Nephron (organoid): Measurements from ENCODE around the gene CSGALNACT2.
A peak's percentile ranks its signal among the peaks of the same experiment; 100 is the strongest.

ENCODE experiments used
- H3K27ac Mint-ChIP-seq, 3 experiments: 2 replicates each; pipeline ENCODE4 v1.8.0; 2020; ENCODE audit warnings: mixed read lengths in 3 of 3, mild to moderate bottlenecking in 2 of 3, moderate library complexity in 1 of 3
- H3K27me3 Mint-ChIP-seq: 2 replicates; pipeline ENCODE4 v1.8.0; 2021; ENCODE audit warnings: low read depth, mild to moderate bottlenecking, moderate library complexity, mixed read lengths
- H3K36me3 Mint-ChIP-seq: 2 replicates; pipeline ENCODE4 v1.8.0; 2020; ENCODE audit warnings: low read depth, mixed read lengths
- H3K4me1 Mint-ChIP-seq: 2 replicates; pipeline ENCODE4 v1.8.0; 2020; ENCODE audit warnings: mixed read lengths
- H3K4me3 Mint-ChIP-seq, 3 experiments: 2 replicates each; pipeline ENCODE4 v1.8.0; 2020; ENCODE audit warnings: mild to moderate bottlenecking in 3 of 3, mixed read lengths in 3 of 3, moderate library complexity in 2 of 3
- H3K9me3 Mint-ChIP-seq: 2 replicates; pipeline ENCODE4 v1.8.0; 2020; ENCODE audit warnings: mixed read lengths
- TF ChIP-seq, protein P1 (sequence below), 3 experiments: fragments of 200-600 bp; sonication (generic); IDR thresholded peaks; one replicate each; pipeline ENCODE4 v1.5.0; 2021; ENCODE audit warnings: antibody characterized with exemption in 3 of 3; ENCODE audit not compliant: unreplicated experiment in 3 of 3

CSGALNACT2 gene

DNA sequence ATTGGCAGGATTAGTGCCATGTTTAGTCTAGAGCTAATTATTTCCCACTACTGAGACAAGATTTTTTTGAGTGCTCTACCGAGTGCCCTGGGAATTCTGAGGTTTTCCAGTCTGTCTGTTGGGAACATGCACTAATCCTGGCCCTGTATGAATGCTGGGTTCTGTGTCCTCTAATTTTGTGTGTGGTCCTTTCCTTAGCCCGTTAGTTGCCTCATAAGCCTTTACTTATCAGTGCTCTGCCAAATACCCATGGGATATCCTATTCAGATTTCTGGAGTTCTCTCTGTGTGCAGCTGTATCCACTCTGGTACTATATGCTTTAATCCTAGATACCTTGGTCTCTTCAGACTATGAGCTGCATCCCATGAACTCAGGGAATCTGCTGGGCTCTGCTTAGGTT lies 13.1 kb downstream of the CSGALNACT2 start:
- Mint-ChIP-seq H3K4me3 (no peak overlapping the region), H3K9me3 (peaks cover 26% of the 10 kb centered on the region), H3K4me1 (peaks cover 27% of the 10 kb centered on the region), H3K36me3 (peaks cover 19% of the 10 kb centered on the region), H3K27me3 (no peaks in the 10 kb centered on the region), H3K27ac (no peak overlapping the region)
- TF ChIP-seq, protein P1, sequence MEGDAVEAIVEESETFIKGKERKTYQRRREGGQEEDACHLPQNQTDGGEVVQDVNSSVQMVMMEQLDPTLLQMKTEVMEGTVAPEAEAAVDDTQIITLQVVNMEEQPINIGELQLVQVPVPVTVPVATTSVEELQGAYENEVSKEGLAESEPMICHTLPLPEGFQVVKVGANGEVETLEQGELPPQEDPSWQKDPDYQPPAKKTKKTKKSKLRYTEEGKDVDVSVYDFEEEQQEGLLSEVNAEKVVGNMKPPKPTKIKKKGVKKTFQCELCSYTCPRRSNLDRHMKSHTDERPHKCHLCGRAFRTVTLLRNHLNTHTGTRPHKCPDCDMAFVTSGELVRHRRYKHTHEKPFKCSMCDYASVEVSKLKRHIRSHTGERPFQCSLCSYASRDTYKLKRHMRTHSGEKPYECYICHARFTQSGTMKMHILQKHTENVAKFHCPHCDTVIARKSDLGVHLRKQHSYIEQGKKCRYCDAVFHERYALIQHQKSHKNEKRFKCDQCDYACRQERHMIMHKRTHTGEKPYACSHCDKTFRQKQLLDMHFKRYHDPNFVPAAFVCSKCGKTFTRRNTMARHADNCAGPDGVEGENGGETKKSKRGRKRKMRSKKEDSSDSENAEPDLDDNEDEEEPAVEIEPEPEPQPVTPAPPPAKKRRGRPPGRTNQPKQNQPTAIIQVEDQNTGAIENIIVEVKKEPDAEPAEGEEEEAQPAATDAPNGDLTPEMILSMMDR (IDR thresholded peaks at IDR 0.05; ENCODE audit: unreplicated experiment in 3 of 3), result no peak

DNA sequence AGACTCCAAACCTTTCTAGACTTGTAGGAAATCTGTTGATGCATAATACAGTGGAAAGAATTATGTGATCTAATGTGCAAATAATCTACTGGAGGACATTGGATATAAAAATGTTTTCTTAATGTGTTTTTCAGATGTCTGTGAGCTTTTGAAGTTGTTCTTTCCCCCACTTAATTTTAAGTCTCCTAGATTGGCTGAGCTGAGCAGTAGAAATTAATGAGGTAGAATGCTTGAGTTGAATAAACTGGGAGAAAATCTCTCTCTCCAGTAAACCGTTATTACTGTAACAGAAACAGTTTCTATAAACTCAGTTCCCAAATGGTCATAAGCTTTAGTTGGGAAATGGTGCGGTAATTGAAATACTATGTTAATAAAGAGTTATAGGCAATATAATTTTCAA lies 15.7 kb downstream of the CSGALNACT2 start:
- H3K4me3 Mint-ChIP-seq, result no peak overlapping the region
- peaks cover under 1% of the 10 kb centered on the region for H3K36me3 Mint-ChIP-seq
- no peaks in the 10 kb centered on the region for H3K27me3 Mint-ChIP-seq
- H3K27ac Mint-ChIP-seq, result no peak overlapping the region
- TF ChIP-seq, protein P1 (IDR thresholded peaks at IDR 0.05; ENCODE audit: unreplicated experiment in 3 of 3), result no peak
- peaks cover 8% of the 10 kb centered on the region for H3K9me3 Mint-ChIP-seq
- peaks cover 38% of the 10 kb centered on the region for H3K4me1 Mint-ChIP-seq

DNA sequence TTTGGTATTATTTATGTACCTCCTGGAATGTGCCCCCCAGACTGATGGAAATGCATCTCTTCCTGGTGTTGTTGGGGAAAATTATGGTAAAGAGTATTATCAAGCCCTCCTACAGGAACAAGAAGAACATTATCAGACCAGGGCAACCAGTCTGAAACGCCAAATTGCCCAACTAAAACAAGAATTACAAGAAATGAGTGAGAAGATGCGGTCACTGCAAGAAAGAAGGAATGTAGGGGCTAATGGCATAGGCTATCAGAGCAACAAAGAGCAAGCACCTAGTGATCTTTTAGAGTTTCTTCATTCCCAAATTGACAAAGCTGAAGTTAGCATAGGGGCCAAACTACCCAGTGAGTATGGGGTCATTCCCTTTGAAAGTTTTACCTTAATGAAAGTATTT lies 17.0 kb downstream of the CSGALNACT2 start:
- peaks cover 3% of the 10 kb centered on the region for H3K9me3 Mint-ChIP-seq
- H3K4me1 Mint-ChIP-seq, result peaks cover 38% of the 10 kb centered on the region
- H3K27ac Mint-ChIP-seq, result no peak overlapping the region
- TF ChIP-seq, protein P1 (IDR thresholded peaks at IDR 0.05; ENCODE audit: unreplicated experiment in 3 of 3), result no peak
- H3K36me3 Mint-ChIP-seq, result no peaks in the 10 kb centered on the region
- H3K27me3 Mint-ChIP-seq, result no peaks in the 10 kb centered on the region
- H3K4me3 Mint-ChIP-seq, result no peak overlapping the region

DNA sequence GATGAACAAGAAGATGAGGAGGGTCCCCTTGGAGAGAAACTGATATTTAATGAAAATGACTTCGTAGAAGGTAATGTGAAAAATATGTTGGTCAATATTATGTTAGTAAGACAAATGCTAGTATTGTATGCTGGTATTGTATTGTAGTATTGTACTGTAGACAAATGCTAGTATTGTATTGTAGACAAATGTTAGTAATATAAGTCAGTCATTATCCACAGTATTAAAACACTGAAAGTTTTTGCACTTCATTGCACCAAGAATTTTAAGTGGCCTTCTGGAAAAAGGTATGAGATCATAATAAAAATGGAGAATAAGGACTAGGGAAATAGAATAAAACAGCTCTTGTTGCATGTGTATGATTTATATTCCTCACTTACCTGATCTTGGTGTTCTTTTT lies 17.5 kb downstream of the CSGALNACT2 start:
- TF ChIP-seq, protein P1 (IDR thresholded peaks at IDR 0.05; ENCODE audit: unreplicated experiment in 3 of 3), result no peak
- peaks cover 41% of the 10 kb centered on the region for H3K4me1 Mint-ChIP-seq
- no peak overlapping the region for H3K4me3 Mint-ChIP-seq
- peaks cover 1% of the 10 kb centered on the region for H3K36me3 Mint-ChIP-seq
- H3K27ac Mint-ChIP-seq, result no peak overlapping the region
- H3K27me3 Mint-ChIP-seq, result no peaks in the 10 kb centered on the region
- no peaks in the 10 kb centered on the region for H3K9me3 Mint-ChIP-seq

DNA sequence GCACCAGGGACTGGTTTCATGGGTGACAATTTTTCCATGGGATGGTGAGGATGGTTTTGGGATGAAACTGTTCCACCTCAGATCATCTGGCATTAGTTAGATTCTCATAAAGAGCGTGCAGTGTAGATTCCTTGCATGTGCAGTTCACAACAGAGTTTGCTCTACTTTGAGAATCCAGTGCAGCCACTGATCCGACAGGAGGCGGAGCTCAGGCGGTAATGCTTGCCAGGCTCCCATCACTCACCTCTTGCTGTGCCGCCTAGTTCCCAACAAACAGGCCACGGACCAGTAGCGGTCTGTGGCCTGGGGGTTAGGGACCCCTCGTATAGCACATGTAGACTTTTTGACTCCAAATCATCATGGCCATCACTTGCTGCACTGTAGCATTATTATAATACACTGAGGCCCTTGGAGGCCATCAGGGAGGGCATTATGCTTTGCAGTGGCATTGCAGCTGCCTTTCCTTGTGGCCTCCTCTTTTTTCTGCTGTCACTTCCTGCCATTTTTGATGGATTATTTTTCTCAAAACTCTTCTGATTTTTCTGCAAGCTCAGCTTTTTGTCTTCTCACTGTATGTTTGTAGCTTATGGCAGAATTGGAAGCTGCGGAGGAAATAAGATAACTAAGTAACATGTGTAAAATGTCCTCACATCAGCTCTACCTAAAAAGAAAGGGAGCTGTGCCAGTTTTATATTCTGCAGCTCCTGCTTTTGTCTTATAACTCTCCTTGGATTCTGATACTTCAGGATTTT lies 18.5 kb downstream of the CSGALNACT2 start:
- Mint-ChIP-seq H3K27me3 (no peaks in the 10 kb centered on the region), H3K9me3 (no peaks in the 10 kb centered on the region), H3K4me1 (peaks cover 47% of the 10 kb centered on the region)

More for the DNA sequence above, 18.5 kb downstream of the CSGALNACT2 start:
- TF ChIP-seq, protein P1 (IDR thresholded peaks at IDR 0.05; ENCODE audit: unreplicated experiment in 3 of 3), result no peak
- H3K4me3 Mint-ChIP-seq, result no peak overlapping the region
- peak overlapping the region in 1 of 3 experiments; percentile 17 for H3K27ac Mint-ChIP-seq
- H3K36me3 Mint-ChIP-seq, result peaks cover 11% of the 10 kb centered on the region
